HG03095 (cell line): ENCODE measurements around the gene SLC38A9.
"Not testable (repeated sequence)": the region's sequence is repeated elsewhere in the genome, so short reads cannot be mapped to it uniquely, and the experiment has no call there.

Source experiments
- ATAC-seq: cut with Tn5 transposase; IDR thresholded peaks from one replicate; pipeline ENCODE4 v1.9.1; 2021; ENCODE audit warnings: moderate library complexity; ENCODE audit not compliant: unreplicated experiment

SLC38A9 gene

GRCh38 chr5:55618318-55618717 lies 93.8 kb downstream of the SLC38A9 start:
- ATAC-seq = no peak

DNA sequence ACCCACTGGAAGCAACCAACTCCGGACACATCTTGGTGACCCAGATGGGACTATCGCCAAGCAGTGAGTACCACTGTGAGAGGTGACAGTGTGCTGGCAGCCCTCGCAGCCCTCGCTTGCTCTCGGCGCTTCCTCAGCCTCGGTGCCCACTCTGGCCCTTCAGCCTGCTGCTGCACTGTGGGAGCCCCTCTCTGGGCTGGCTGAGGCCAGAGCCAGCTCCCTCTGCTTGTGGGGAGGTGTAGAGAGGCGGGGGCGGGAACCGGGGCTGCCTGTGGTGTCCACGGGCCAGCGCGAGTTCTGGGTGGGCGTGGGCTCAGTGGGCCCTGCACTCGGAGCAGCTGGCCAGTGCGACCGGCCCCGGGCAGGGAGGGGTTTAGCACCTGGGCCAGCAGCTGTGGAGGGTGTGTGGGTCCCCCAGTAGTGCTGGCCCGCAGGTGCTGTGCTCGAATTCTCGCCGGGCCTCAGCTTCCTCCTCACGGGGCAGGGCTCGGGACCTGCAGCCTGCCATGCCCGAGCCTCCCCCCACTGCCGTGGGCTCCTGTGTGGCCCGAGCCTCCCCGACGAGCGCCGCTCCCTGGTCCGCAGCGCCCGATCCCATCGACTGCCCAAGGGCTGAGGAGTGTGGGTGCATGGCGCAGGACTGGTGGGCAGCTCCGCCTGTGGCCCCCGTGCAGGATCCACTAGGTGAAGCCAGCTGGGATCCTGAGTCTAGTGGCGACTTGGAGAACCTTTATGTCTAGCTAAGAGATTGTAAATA lies 98.8 kb downstream of the SLC38A9 start:
- no peak for ATAC-seq

GRCh38 chr5:55610542-55610941 lies 101.6 kb downstream of the SLC38A9 start:
- ATAC-seq = no peak

DNA sequence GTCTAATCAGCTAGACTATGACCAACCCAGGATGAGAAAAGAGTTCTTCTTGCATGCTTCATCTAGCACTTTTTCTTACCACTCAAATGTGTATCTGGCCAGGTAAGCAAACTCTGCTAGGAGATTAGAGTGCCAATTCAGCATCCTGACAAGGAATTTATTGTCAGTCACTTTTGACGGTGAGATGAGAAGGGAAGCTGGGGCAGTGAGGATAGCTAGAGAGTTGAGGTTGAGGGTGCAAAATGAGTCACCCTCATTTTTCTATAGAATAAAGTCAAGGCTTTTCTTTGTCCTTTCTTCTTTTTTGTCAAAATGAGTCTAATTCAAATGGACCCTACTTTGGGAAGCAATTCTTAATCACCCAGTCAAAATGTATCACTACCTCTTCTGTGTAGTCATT lies 102.7 kb downstream of the SLC38A9 start:
- no peak for ATAC-seq

- no peak for ATAC-seq
These were observed 103.4 kb downstream of the SLC38A9 start for GRCh38 chr5:55608595-55609349.

DNA sequence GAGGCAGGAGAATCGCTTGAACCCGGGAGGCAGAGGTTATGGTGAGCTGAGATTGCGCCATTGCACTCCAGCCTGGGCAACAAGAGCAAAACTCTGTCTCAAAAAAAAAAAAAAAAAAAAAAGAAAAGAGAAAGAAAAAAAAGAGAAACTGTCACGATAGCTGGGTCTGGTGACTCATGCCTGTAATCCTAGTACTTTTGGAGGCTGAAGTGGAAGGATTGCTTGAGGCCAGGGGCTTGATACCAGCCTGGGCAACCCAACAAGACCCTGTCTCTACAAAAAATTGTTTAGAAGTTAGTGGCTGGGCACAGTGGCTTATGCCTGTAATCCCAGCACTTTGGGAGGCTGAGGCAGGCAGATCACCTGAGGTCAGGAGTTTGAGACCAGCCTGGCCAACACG lies 104.8 kb downstream of the SLC38A9 start:
- not testable (repeated sequence) for ATAC-seq

- ATAC-seq = no peak
These were observed 107.5 kb downstream of the SLC38A9 start for GRCh38 chr5:55604611-55605067.

GRCh38 chr5:55603922-55604321 lies 108.2 kb downstream of the SLC38A9 start:
- ATAC-seq = no peak

- ATAC-seq = no peak
These were observed 110.5 kb downstream of the SLC38A9 start for GRCh38 chr5:55601628-55602027.

- ATAC-seq = no peak
These were observed 110.9 kb downstream of the SLC38A9 start for GRCh38 chr5:55601204-55601618.

- no peak for ATAC-seq
These were observed 111.5 kb downstream of the SLC38A9 start for GRCh38 chr5:55600497-55601203.

- no peak for ATAC-seq
These were observed 112.0 kb downstream of the SLC38A9 start for GRCh38 chr5:55600086-55600485.

- no peak for ATAC-seq
These were observed 112.7 kb downstream of the SLC38A9 start for GRCh38 chr5:55599148-55600050.

DNA sequence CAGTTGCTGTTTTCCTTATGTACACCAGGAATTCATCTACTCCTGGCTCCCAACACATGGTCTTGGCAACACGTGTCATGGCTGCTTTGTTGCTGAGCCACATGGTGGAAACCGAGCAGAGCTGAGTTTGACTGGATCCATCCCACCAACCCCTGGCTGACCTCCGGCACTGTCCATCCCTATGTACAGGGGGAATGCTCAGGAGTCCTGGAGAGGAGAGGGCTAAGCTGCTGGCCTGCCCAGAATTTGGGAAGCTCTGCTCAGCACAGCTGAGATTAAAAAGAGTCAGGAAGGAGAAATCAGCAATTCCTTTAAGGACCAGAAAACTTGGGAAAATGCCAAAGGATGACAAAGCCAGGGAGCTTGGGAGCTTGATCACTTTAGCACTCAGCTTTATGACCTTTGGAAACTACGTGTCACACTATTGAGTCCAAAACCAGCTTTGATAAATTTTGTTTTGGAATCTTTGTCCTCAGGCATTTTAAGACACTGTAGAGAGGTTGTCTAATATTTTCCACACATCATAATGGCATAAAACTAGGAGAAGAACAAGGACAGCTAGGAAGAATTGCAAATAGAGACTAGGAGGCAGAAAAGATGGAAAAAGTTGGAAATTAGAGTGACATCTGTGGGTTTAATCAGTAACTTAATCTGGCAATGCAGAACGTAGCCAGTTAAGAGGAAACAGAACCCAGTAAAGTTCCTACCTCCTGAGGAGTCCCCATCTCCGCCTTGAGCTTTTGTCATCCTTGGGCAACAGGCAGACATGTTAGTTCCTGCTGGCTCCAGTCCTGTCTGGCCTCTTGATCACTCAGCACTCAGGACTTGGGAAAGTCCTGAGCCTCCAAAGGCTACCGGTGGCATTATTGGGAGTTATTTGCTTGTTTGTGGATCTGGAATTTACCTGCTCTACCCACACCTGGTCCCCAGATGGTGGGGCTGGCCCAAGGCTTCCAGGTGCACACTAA lies 114.8 kb downstream of the SLC38A9 start:
- ATAC-seq = no peak

GRCh38 chr5:55594671-55595070 lies 117.5 kb downstream of the SLC38A9 start:
- ATAC-seq = no peak

- ATAC-seq = no peak
These were observed 119.0 kb downstream of the SLC38A9 start for GRCh38 chr5:55593115-55593472.

DNA sequence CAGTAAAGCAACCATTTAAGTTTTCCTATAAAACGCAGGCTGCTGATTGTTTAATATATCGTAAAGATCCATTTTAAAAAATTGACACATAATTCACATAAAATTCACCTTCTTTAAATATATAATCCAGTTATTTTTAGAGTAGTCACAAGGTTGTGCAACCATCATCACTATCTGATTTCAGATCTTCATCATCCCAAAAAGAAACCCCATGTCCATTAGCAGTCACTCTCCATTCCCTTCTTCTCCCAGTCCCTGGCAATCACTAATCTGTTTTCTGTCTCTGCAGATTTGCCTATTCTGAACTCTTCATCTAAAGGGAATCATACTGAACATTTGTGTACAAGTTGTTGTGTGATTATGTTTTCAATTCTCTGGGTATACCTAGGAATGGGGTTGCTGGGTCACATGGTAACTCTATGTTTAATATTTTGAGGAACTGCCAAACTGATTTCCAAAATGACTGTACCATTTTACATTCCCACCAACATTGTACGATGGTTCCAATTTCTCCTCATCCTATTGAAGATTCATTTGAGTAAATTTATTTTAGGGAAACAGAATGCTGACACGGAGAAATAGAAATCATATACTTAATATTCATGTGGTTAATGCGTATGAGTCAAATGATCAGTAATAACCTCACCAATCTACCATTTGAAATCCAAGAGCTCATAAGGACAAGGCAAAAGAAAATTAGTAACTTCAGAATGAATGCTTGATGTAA lies 119.6 kb downstream of the SLC38A9 start:
- no peak for ATAC-seq

DNA sequence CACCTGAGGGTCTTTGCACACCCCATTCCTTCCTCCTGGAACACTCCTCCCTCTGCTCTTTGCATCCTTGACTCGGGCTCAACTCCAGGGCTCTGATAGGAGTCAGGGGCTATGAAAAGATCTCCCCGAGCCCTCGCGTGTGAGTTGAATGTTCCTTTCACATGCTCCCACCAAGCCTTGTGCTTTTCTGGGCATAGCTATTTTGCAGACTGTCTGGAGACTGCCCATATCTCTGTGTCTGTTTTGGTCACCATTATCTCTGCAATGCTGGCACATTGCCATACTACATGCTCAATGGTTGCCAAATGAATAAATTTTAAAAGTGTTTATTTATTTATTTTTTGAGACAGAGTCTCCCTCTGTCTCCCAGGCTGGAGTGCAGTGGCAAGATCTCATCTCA lies 120.4 kb downstream of the SLC38A9 start:
- no peak for ATAC-seq

- no peak for ATAC-seq
These were observed 126.9 kb downstream of the SLC38A9 start for GRCh38 chr5:55585206-55585610.
